Glomerular visceral epithelial cell (primary cell): Measurements from ENCODE around the gene CELF5.
"Not testable (repeated sequence)": the region's sequence is repeated elsewhere in the genome, so short reads cannot be mapped to it uniquely, and the experiment has no call there.

Experiments
- DNase-seq: peaks from one replicate; pipeline ENCODE4 v3.0.0-alpha.2; 2016; ENCODE audit errors: extremely low spot score

The CELF5 gene

GRCh38 chr19:3207461-3208242 is 16.8 kb upstream of the CELF5 start:
- no peak for DNase-seq

GRCh38 chr19:3208317-3209207 is 15.9 kb upstream of the CELF5 start:
- no peak for DNase-seq

- peak; percentile 47 for DNase-seq
Observed at GRCh38 chr19:3210347-3211017, 14.0 kb upstream of the CELF5 start.

- DNase-seq: no peak
Observed at GRCh38 chr19:3211191-3211590, 13.3 kb upstream of the CELF5 start.

- no peak for DNase-seq
Observed at GRCh38 chr19:3213159-3213558, 11.3 kb upstream of the CELF5 start.

GRCh38 chr19:3216874-3217273 is 7.6 kb upstream of the CELF5 start:
- DNase-seq: no peak

- DNase-seq: no peak
Observed at GRCh38 chr19:3220576-3220975, 3.9 kb upstream of the CELF5 start.

- DNase-seq: not testable (repeated sequence)
Observed at GRCh38 chr19:3221576-3221975, 2.9 kb upstream of the CELF5 start.

- no peak for DNase-seq
Observed at GRCh38 chr19:3222709-3223108, 1.8 kb upstream of the CELF5 start.

GRCh38 chr19:3225169-3225485 is 666 bp downstream of the CELF5 start:
- no peak for DNase-seq

GRCh38 chr19:3225677-3226093 is 1.2 kb downstream of the CELF5 start:
- no peak for DNase-seq

- DNase-seq: no peak
Observed at GRCh38 chr19:3227054-3227626, 2.7 kb downstream of the CELF5 start.

- DNase-seq: no peak
Observed at GRCh38 chr19:3229346-3229743, 4.9 kb downstream of the CELF5 start.

- no peak for DNase-seq
Observed at GRCh38 chr19:3229888-3230496, 5.5 kb downstream of the CELF5 start.

GRCh38 chr19:3231288-3231687 is 6.8 kb downstream of the CELF5 start:
- no peak for DNase-seq

- no peak for DNase-seq
Observed at GRCh38 chr19:3233116-3233515, 8.7 kb downstream of the CELF5 start.

GRCh38 chr19:3233831-3234230 is 9.4 kb downstream of the CELF5 start:
- DNase-seq: no peak

- no peak for DNase-seq
Observed at GRCh38 chr19:3234800-3235199, 10.3 kb downstream of the CELF5 start.

- DNase-seq: not testable (repeated sequence)
Observed at GRCh38 chr19:3235604-3236003, 11.1 kb downstream of the CELF5 start.

- no peak for DNase-seq
Observed at GRCh38 chr19:3236272-3236671, 11.8 kb downstream of the CELF5 start.

GRCh38 chr19:3238066-3238561 is 13.7 kb downstream of the CELF5 start:
- no peak for DNase-seq

GRCh38 chr19:3239367-3239766 is 14.9 kb downstream of the CELF5 start:
- no peak for DNase-seq
